ENCODE results near the gene GOLGA6D.
"Not testable (repeated sequence)": the region's sequence is repeated elsewhere in the genome, so short reads cannot be mapped to it uniquely, and the experiment has no call there.

GOLGA6D gene, protein sequence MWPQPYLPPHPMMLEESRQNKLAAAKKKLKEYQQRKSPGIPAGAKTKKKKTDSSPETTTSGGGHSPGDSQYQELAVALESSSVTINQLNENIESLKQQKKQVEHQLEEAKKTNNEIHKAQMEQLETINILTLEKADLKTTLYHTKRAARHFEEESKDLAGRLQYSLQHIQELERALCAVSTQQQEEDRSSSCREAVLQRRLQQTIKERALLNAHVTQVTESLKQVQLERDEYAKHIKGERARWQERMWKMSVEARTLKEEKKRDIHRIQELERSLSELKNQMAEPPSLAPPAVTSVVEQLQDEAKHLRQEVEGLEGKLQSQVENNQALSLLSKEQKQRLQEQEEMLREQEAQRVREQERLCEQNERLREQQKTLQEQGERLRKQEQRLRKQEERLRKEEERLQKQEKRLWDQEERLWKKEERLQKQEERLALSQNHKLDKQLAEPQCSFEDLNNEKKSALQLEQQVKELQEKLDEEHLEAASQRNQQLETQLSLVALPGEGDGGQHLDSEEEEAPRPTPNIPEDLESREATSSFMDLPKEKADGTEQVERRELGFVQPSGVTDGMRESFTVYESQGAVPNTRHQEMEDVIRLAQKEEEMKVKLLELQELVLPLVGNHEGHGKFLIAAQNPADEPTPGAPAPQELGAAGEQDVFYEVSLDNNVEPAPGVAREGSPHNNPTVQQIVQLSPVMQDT

DNA sequence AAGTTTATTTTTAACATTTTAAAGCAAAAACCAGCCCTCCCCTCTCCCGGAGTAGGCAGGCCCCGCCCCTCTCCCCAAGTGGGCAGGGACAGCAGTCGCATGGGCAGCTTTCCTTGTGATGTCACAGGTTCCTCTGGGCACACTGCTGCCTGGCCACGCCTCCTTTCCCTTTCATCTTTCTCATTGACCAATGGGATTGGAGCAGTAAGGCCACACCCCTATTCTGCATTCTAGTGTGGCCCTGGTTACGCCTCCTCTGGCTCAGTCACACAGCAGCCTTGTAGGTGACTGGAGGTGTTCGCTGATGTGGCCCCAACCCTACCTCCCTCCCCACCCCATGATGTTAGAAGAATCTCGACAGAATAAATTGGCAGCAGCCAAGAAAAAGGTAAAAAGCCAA is at the start of gene GOLGA6D:
Gene GOLGA6D (plus strand): TSS at position 264 of the 400 bp plus-strand sequence. CDS start 41 bp downstream, at position 305.
- not testable (repeated sequence) for DNase-seq (ENCODE audit: low read depth in 3 of 3, low spot score in 1 of 3)

DNA sequence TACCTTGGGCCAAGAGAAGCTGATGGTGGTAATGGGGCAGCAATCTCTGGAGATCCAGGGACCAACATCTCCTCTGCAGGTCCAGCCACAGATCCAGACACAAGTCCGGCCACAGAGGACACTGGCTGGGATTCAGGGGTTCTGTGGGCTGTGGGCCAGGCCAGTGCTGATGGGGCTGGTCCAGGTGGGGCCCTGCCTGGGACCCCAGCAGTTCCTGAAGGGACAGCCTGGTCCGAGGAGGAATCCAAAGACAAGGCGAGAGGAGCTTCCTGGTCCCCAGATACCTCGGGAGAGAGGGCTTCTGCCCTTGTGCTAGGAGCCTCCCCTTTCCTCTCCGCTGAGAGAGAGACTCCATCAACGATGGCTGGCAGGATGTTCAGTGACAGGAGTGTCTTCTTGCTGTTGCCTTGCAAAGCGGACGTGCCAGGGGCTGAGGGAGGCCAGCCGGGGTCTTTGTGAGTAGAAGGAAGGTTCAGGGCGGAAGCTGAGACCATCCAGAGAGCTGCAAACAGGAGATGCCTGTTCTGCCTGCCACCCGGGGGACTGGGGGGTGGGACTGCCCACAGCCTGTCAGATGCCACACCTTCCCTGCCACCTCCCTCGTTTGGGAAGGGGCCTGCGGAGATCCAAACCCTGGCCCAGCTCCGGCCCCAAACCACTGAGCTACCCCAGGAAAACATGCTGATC is 49.0 kb upstream of the GOLGA6D start:
- DNase-seq (ENCODE audit: low read depth in 3 of 3, low spot score in 1 of 3), result no peak

DNA sequence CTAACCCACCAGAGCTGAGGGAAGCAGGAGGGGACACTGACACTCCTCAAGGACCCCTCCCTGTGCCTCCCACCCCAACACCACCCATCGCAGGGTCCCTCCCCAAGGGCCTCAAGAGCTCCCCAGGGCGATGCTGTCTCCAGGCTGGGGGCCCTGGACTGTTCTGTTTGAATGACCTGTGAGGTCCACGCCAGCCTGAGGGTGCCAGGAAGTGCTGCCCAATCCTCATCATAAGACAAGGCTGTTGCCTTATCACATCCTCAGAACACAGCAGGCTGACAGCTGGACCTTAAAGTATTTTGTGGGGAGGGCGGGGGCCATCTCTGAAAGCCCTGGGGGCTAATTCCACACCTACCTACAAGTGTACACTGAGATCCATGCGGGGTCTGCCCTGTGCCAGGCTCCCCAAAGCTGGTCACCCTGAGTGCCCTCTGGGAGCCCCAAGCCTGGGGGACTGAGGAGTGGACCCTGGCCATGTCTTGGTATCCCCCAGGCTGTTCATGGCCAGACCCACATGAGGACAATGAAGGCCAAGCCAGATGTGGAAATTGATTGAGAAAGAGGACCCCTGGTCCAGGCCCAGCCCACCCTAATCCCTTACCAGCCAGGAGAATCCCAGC is 48.3 kb upstream of the GOLGA6D start:
- DNase-seq (ENCODE audit: low read depth in 3 of 3, low spot score in 1 of 3), result no peak

DNA sequence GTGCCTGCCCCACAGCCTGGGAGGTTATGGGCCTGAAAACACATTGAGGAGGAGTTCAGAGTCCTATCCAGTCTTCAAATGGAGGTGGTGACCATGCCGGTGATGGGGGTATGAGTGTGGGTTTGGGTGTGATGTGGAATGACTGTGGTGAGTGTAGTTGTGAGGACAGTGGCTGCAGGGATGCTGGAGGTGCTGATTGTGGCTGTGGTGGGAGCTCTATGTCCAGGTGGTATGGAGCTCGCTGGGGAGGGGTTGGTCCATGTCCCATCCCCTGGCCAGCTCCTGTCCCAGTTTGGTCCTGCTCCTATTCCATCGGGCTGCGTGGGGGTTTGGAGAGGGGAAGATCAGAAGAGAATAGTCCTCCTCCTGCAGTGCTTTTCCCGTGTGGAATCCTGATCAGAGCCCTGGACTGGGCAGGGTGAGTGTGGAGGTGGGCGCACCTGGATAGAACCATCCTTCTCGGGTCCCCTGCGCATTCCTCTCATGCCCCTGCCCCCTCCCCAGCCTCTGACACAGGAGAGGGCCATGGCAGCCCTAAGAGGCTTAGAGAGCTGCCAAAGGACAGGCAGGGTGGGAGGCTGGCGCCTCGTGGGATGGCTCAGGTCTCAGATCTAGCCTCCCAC is 47.5 kb upstream of the GOLGA6D start:
- DNase-seq (ENCODE audit: low read depth in 3 of 3, low spot score in 1 of 3), result no peak

DNA sequence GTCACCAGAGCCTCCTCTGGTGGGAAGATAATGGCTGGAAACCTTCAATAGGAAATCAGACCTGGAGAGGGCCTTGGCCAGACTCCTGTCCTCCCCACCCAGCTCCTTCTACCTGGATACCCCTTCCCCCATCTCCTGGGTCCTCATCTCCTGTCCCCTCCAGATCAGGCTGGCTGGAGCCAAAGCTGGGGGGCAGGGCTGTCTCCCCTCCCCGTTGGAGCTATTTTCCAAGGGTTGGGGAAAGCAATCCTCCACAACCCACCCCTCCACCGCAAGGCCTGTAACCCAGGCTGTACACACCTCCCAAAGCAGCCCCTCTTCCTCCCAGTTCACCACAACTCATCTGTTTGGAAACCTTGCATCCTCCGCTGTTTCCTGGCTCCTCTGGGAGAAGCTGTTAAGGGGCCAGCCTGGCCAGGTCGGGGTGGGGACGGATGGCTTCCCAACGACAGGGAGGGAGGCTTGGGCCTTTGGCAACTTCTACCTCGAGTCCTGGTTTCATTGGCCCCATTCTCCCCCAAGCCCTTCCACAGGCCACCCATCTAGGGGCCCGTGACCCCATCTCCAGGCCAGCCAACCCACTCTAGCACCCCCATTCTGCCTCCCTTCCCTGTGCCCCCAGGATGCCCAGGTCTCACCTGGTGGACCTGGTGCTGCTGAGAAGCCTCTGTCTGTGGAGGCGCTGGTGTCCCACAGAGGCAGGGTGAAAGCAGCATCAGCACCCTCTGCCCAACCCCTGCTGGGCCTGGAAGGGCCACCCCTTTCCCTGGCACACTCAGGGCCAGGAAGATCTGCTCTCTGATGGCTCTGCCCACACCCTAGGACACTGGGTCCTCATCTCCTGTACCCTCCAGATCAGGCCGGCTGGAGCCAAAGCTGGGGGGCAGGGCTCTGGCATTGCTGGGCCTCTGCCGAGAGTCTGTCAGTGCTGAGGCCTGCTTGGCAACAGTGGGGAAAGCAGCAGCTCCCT is 46.6 kb upstream of the GOLGA6D start:
- no peak for DNase-seq (ENCODE audit: low read depth in 3 of 3, low spot score in 1 of 3)

DNA sequence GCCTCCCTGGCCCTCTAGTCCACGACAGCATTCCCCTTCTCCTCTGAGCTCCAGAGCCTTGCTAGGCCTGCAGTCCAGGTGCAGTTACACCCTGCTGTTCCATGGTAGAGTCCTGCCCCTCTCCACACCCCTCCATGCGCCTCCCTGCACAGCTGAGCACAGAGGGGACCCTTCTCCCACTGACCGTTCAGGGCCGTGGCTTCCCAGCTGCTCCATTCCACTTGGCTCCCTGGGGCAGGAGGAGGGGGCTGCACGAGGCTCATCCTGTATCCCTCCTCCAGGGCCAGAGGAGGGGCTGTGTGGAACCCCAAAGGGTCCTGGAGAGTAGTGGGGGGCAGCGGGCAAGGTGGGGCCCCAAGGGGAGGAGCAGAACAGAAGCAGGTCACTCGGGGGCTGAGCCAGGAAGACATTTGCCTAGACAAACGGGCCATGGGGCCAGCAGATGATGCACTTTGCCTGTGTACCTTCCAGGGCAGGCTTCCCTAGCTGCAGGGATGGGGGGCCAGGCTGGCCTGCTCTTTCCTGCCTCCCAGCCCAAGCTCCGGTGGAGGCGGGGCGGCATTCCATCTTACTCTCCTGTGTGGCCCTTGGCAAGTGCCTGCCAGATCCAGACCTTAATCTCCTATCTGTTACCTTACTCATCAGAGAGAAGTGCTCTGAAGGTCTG is 45.2 kb upstream of the GOLGA6D start:
- DNase-seq (ENCODE audit: low read depth in 3 of 3, low spot score in 1 of 3), result no peak

DNA sequence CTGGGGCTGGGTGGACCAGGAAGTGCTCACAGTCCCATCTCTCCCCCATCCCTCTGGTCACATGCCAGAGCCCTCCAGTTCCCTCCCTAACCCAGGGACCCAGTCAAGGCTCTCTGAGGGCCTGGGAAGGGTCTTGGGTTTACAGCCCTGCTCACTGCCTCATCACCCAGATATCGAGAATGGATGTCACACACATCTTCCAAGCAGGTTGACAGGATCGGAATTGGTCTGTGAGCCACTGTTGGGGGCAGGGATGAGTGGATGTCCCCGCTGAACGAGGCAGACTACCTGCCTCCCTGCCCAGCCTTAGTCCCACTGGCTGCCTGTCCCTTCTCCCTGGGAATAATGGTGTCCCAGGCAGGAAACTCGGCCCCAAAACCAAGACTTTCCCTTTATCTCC is 44.5 kb upstream of the GOLGA6D start:
- DNase-seq (ENCODE audit: low read depth in 3 of 3, low spot score in 1 of 3), result no peak

DNA sequence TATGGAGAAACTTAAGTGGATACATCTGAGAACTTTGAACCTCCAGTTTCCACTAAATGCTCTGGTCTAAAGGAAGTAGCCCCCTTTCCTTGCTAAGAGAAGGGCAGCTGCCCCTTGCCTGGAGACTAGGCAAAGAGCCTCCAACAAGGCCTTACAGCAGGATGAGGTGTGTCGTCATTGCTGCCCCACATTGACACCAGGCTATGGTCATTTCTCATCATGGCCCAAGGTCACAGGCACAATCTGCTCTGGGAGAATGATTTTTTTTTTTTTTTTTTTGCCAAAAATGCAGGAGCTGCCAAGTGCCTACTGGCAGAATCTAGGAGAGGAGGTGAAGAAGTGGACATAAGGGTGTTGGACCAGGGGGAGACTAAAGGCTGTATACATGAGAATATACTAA is 36.9 kb upstream of the GOLGA6D start:
- not testable (repeated sequence) for DNase-seq (ENCODE audit: low read depth in 3 of 3, low spot score in 1 of 3)

DNA sequence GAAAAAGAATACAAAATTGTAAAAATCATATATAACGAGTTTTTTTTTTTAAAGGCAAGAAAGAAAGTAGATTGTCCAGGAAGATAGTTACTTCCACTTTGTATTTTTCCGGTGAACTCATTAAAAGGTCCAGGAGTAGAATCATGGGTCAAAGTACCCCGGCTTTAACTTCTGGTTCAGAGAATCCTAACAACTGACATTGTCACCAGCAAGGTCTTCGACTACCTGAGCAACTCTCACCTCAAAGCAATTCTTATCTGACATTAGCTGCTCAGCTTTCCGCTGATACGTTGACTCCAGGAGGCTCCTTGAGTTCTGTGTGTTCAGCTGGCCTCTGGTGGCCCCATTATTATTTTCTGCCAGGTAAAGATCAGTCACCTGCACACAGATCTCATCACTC is 33.6 kb upstream of the GOLGA6D start:
- not testable (repeated sequence) for DNase-seq (ENCODE audit: low read depth in 3 of 3, low spot score in 1 of 3)

DNA sequence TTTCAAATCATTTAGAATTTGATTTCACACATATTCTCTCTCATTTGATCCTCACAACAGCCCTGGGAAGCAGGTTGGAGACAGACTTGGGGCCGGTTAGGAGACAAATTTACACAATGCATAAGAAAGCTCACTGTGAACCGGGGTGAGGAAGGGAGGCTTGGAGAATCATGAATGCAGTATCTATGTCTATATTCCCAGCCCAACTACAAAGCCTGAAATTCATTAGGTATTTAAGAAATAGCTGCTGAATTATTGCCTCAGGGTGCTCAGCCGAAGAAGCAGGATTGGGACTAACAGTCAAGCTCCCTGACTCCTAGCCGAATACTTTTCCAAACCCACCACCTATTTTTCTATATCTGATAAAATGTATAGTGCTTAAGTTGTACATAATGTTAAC is 32.9 kb upstream of the GOLGA6D start:
- DNase-seq (ENCODE audit: low read depth in 3 of 3, low spot score in 1 of 3), result no peak

DNA sequence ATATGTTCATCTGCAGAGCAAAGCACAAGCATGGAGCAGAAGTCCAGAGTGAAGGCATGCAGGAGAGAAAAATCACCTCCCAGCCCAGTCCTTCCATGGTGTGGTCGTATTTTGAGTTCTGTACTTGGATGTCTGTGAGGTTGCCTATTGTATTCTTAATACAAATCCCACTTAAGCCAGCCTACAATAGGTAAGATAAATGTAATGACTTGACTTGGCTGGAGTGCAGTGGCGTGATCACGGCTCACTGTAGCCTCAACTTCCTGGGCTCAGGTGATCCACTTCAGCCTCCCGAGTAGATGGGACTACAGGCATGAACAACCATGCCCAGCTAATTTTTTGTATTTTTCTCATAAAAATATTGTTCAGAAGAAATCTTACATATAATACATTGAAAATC is 31.3 kb upstream of the GOLGA6D start:
- not testable (repeated sequence) for DNase-seq (ENCODE audit: low read depth in 3 of 3, low spot score in 1 of 3)

DNA sequence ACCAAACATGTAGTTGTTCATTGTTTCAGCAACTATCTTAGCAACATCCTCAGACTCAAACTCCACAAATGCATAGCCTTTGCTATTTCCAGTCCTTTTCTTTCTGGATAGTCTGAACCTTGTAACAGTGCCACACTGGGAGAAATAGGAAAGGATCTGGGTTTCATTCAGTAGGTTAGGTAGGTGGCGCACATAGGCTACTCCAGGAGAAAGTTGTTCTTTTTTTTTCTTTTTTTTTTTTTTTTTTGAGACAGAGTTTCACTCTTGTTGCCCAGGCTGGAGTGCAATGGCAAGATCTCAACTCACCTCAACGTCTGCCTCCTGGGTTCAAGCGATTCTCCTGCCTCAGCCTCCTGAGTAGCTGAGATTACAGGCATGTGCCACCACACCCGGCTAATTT is 30.4 kb upstream of the GOLGA6D start:
- DNase-seq (ENCODE audit: low read depth in 3 of 3, low spot score in 1 of 3), result not testable (repeated sequence)

DNA sequence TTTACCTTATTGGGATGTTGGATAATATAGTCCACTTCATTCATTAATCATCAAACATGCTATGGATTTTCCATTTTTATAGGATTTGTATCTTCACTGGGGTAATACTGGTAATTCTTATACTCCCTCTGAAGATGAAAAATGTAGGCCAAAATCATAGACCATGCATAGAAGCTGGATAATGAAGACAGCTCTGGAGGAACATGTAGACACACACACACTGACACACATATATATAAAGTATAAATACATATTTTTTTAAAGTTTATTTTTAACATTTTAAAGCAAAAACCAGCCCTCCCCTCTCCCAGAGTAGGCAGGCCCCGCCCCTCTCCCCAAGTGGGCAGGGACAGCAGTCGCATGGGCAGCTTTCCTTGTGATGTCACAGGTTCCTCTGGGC is 24.6 kb upstream of the GOLGA6D start, which contains the start of gene GOLGA6C:
Gene GOLGA6C (plus strand): TSS at position 301 of the 400 bp plus-strand sequence. CDS start 265 bp downstream, outside the sequence.
- not testable (repeated sequence) for DNase-seq (ENCODE audit: low read depth in 3 of 3, low spot score in 1 of 3)

DNA sequence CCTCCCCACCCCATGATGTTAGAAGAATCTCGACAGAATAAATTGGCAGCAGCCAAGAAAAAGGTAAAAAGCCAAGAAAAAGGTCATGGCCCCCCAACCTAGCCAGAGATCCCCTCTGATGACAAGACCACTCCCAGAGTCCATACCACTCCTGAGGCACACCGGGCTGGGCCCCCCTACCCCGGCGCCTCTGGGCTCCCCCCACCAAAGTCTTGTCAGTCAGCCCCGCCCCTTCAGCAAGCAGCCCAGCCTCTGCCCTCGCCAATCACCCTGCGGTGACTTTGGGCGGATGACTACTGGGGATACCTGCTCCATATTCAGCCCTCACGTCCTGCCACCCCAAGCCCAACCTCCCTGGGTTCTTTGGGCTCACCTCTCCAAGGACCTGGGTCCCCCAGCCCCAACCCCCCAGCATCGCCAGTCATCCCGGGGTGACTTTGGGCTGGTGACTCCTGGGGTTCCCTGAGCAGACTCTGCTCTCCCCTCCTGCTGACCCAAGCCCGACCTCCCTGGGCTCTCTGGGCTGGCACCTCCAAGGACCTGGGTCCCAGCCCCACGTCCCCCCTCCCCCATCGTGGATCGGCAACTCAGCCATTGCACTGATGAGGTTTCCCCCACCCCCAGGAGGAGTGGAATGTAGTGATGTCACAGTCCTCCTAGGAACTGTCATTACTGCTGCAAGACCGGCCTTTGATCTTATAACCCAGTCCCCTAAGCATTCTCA is 23.9 kb upstream of the GOLGA6D start:
- not testable (repeated sequence) for DNase-seq (ENCODE audit: low read depth in 3 of 3, low spot score in 1 of 3)

DNA sequence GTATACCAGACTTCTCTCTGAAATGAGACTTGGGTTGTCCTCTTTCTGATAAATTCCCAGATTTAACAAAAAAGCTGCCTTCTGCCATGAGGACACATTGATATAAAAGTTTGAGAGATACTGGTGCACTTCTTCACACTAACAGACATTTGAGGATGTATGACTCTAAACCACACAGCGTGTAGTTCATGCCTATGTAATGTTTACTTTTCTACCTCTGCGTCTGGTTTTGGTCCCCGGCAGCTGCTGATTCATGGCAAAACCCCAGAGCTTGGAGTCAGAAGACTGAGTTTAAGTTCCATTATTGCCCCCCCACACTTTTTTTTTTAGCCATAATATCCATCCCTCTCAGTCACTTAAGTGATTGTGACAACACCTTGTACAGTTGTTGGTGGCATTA is 22.8 kb upstream of the GOLGA6D start:
- DNase-seq (ENCODE audit: low read depth in 3 of 3, low spot score in 1 of 3), result not testable (repeated sequence)

DNA sequence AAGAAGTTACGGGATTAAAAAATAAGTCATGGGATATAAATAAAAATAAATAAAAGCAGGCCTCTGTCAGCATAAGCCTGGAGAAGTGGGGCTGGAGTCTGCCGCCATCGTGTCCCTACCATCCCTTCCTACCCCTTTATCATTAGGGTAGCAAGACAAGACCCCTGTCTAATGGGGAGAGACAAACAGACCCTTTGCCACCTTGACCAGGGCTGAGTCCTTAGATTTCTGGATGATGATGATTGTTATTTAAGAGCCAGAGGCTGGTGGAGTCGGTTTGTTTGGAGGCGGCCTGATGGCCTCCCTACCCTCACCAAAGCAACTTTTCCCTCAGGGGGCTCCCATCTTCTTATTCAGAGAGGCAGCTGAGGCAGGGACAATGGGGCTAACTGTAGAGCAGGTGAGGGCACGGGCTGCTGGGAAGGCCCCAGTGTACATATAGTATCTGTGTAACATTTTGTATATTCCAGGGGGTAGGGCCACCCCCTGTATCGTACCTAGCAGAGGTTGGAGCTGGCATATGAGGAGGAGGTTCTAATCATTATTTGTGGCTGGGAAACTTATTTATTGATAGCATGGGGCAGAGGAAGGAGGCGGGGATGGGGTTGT is 8.8 kb upstream of the GOLGA6D start:
- DNase-seq (ENCODE audit: low read depth in 3 of 3, low spot score in 1 of 3), result not testable (repeated sequence)

DNA sequence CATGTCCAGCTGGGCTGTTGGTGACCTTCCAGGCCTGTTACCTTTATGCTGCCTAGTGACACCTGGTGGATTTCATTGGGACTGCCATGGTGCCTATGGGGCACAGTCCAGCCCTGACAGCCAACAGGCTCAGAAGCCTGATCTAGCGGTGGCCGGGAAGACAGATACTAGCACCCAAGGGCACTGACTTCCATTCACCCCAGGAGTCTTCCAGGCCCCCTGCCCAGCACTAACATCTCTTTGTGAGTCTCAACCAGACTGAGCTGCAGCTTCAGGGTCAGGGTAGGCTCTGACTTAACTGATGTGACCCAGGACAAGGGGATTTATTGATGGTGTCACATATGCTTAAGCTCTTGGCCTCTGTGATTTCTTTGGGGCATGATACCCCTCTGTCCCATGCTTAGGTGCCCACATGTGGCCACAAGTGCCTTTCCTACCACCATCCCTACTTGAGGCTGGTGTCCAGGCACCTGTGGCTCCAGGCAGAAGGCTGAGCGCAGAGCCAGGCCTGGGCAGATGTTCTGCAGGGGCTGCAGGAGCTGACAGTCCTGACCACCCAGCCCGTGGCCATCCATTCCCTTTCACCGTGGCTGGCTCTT is 8.0 kb upstream of the GOLGA6D start:
- peak in 2 of 3 donors; percentile 27 to 46 for DNase-seq (ENCODE audit: low read depth in 3 of 3, low spot score in 1 of 3)

DNA sequence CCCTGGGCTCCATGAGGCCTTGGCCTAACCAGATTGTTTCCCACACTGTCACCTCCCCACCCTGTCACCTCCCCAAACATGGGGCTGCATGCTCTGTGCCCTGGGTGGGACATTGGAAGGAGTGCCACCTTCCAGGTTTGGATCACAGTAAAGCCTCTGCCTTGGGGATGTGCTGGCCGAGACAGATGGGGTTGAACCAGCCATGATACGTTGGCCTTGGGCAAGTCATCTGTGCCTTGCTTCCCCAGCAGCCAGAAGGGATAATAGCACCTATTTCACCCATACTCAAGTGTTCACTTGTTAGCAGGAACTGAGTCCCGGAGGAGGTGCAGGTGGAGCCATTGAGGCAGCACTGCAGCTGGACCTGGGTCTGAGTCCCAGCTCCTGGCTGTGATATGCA is 7.0 kb upstream of the GOLGA6D start:
- DNase-seq (ENCODE audit: low read depth in 3 of 3, low spot score in 1 of 3), result not testable (repeated sequence)

Data from stimulated activated CD4-positive, alpha-beta T cell treated with anti-CD3 and anti-CD28 coated beads, TNF-alpha, amount 100 ng/mL, for 1 hour (primary cell).